HepG2 (cell line): ENCODE measurements around the gene EIF5B. TPM values are rescaled to one million over a fixed set of nuclear protein-coding genes. Genes with fewer than 3 reads are reported as not detected.

Experiments
- ATAC-seq: fragments of 200-7000 bp; cut with Tn5 transposase; 3 replicates; pipeline ENCODE4 v1.9.1; 2020; ENCODE audit warnings: mild to moderate bottlenecking, moderate library complexity
- BruUV-seq: library from RNA; stranded (reverse); fragments of 400-500 nt; replicated peaks from 2 replicates; lab custom pipeline; 2021; lab: Mats Ljungman, UMichigan
- CTCF ChIA-PET: fragments of 300-600 bp; formaldehyde crosslinking; extraction: SDS; loops from one replicate; lab custom pipeline; 2021; ENCODE audit warnings: low total read pairs, inconsistent platforms, low intra/inter-chr PET ratio; lab: Yijun Ruan, JAX
- POLR2A ChIA-PET: fragments of 350-600 bp; sonication (Branson Sonifier 250); formaldehyde crosslinking; loops from one replicate; lab custom pipeline; 2020; ENCODE audit warnings: antibody characterized with exemption, inconsistent platforms; lab: Yijun Ruan, JAX
- DNase-seq: peaks from one replicate; pipeline ENCODE4 v3.0.0-alpha.2; 2015; ENCODE audit warnings: low spot score
- FAIRE-seq: peaks from 3 replicates; lab custom pipeline; 2011; peaks lifted over from hg19 to GRCh38; lab: Jason Lieb, UNC
- H2AFZ ChIP-seq: one replicate; pipeline ENCODE4 v1.6.1; 2011; ENCODE audit warnings: low read length, inconsistent platforms
- H3K27ac ChIP-seq: fragments of 300-600 bp; 3 replicates; pipeline ENCODE4 v1.8.0; 2011; ENCODE audit warnings: mixed run types, mild to moderate bottlenecking, mixed read lengths, low read length, inconsistent platforms; ENCODE audit not compliant: insufficient read depth; ENCODE audit errors: extremely low read length
- H3K27me3 ChIP-seq, 2 experiments: fragments of 200-600 bp in 1 of 2; 2 replicates in 1 of 2; 3 replicates in 1 of 2; pipeline versions ENCODE4 v1.6.0 to v1.8.0; 2011; ENCODE audit warnings: low read length in 2 of 2, mild to moderate bottlenecking in 2 of 2, moderate library complexity in 2 of 2, inconsistent platforms in 1 of 2; ENCODE audit not compliant: insufficient read depth in 2 of 2, control insufficient read depth in 1 of 2
- H3K36me3 ChIP-seq, 2 experiments: fragments of 200-600 bp in 1 of 2; replicated peaks in 1 of 2; 2 replicates in 1 of 2; 3 replicates in 1 of 2; pipeline versions ENCODE4 v1.5.1 to v1.8.0; 2011; ENCODE audit warnings: low read length in 2 of 2, inconsistent platforms in 1 of 2; ENCODE audit not compliant: insufficient read depth in 2 of 2, control insufficient read depth in 1 of 2
- H3K4me1 ChIP-seq: 2 replicates; pipeline ENCODE4 v1.5.1; 2012; ENCODE audit warnings: low read length, inconsistent platforms; ENCODE audit not compliant: insufficient read depth
- H3K4me2 ChIP-seq: 2 replicates; pipeline ENCODE4 v1.6.0; 2011; ENCODE audit warnings: low read depth, low read length, inconsistent platforms
- H3K4me3 ChIP-seq, 3 experiments: fragments of 200-600 bp in 1 of 3; sonication (generic), shearing (Covaris generic) in 1 of 3; replicated peaks in 1 of 3; 2 replicates each; pipeline ENCODE4 v1.5.1; 2011 to 2016; ENCODE audit warnings: low read length in 3 of 3, inconsistent platforms in 2 of 3, low read depth in 2 of 3, mild to moderate bottlenecking in 2 of 3, control low read depth in 1 of 3, mixed read lengths in 1 of 3; ENCODE audit not compliant: insufficient read depth in 1 of 3
- H3K79me2 ChIP-seq: one replicate; pipeline ENCODE4 v1.6.1; 2011; ENCODE audit warnings: low read length, inconsistent platforms; ENCODE audit not compliant: insufficient read depth
- H3K9ac ChIP-seq: 2 replicates; pipeline ENCODE4 v1.6.0; 2011; ENCODE audit warnings: mild to moderate bottlenecking, low read depth, low read length, inconsistent platforms; ENCODE audit not compliant: insufficient read depth
- H3K9me3 ChIP-seq: 2 replicates; pipeline ENCODE4 v1.5.1; 2012; ENCODE audit warnings: mild to moderate bottlenecking, low read length
- H4K20me1 ChIP-seq: 2 replicates; pipeline ENCODE4 v1.6.0; 2011; ENCODE audit warnings: inconsistent platforms, mild to moderate bottlenecking, low read length, moderate library complexity; ENCODE audit not compliant: insufficient read depth
- ATF3 ChIP-seq: sonication (generic); formaldehyde crosslinking; IDR thresholded peaks from 2 replicates; pipeline ENCODE4 v1.4.0; 2020; ENCODE audit warnings: missing genetic modification reagents
- ATF4 ChIP-seq, 2 experiments: fragments of 450-650 bp in 1 of 2; sonication (generic) in 1 of 2; formaldehyde crosslinking; IDR thresholded peaks; 2 replicates each; pipeline versions ENCODE4 v1.5.0 to v1.8.0; 2020 to 2022; ENCODE audit warnings: mild to moderate bottlenecking in 1 of 2, missing genetic modification reagents in 1 of 2
- CEBPG ChIP-seq: IDR thresholded peaks from 2 replicates; pipeline ENCODE4 v1.6.1; 2016
- DNMT1 ChIP-seq: sonication (generic); formaldehyde crosslinking; IDR thresholded peaks from 2 replicates; pipeline ENCODE4 v1.5.1; 2020; ENCODE audit warnings: mild to moderate bottlenecking, missing genetic modification reagents
- HNF4A ChIP-seq: sonication (generic); formaldehyde crosslinking; IDR thresholded peaks from 2 replicates; pipeline ENCODE4 v1.4.0; 2020; ENCODE audit warnings: missing genetic modification reagents
- HOXA5 ChIP-seq: sonication (generic); formaldehyde crosslinking; IDR thresholded peaks from 2 replicates; pipeline ENCODE4 v1.4.0; 2020; ENCODE audit warnings: missing genetic modification reagents
- KLF6 ChIP-seq: IDR thresholded peaks from 2 replicates; pipeline ENCODE4 v1.8.0; 2016; ENCODE audit warnings: missing biosample characterization, missing genetic modification reagents
- RBFOX2 ChIP-seq: fragments of 200-400 bp; formaldehyde crosslinking; IDR thresholded peaks from 2 replicates; pipeline ENCODE4 v1.6.1; 2017; ENCODE audit warnings: low read depth, mild to moderate bottlenecking, low read length
- TRIM24 ChIP-seq: sonication (generic); formaldehyde crosslinking; IDR thresholded peaks from 2 replicates; pipeline ENCODE4 v1.8.0; 2022; ENCODE audit warnings: mild to moderate bottlenecking, missing genetic modification reagents
- ZBTB33 ChIP-seq: sonication (generic); formaldehyde crosslinking; IDR thresholded peaks from 2 replicates; pipeline ENCODE4 v1.4.0; 2020; ENCODE audit warnings: missing genetic modification reagents
- ZNF138 ChIP-seq: sonication (generic); formaldehyde crosslinking; IDR thresholded peaks from 2 replicates; pipeline ENCODE4 v1.5.0; 2020; ENCODE audit warnings: mild to moderate bottlenecking, low read depth, missing genetic modification reagents
- ZNF724P ChIP-seq: sonication (generic); formaldehyde crosslinking; IDR thresholded peaks from 2 replicates; pipeline ENCODE4 v1.8.0; 2022; ENCODE audit warnings: missing genetic modification reagents, borderline replicate concordance
- ZNF777 ChIP-seq: sonication (generic); formaldehyde crosslinking; IDR thresholded peaks from 2 replicates; pipeline ENCODE4 v1.4.0; 2020; ENCODE audit warnings: missing genetic modification reagents
- ZSCAN22 ChIP-seq: sonication (generic); formaldehyde crosslinking; IDR thresholded peaks from 2 replicates; pipeline ENCODE4 v1.4.0; 2020; ENCODE audit warnings: mild to moderate bottlenecking, missing genetic modification reagents
- WGBS: methylation state at CpG from one replicate; pipeline ENCODE4 v1.1.6; 2017; ENCODE audit warnings: low lambda C conversion rate; 5-methylcytosine and 5-hydroxymethylcytosine counted together
- in situ Hi-C: cut with HindIII; loops from 2 replicates; pipeline ENCODE4 v1.10.0; 2017; ENCODE audit warnings: low pct_unique_long_range_greater_than_20kb; ENCODE audit not compliant: extremely low pct_ligation_motif_present
- intact Hi-C: fragments of 100-400 bp; cut with micrococcal nuclease; formaldehyde crosslinking; loops from one replicate; pipeline ENCODE4 v1.10.0; 2022; ENCODE audit not compliant: unreplicated experiment
- polyA plus RNA-seq, 8 experiments: library from polyadenylated mRNA; depleted of rRNA in 3 of 8; stranded (reverse) in 7 of 8; unstranded in 1 of 8; fragments of >200 nt; fragmentation: Illumina TruSeq in 4 of 8; extraction: Trizol in 4 of 8; gene quantifications; 2 replicates each; pipeline versions ENCODE4 v1.2.1 to v1.2.3, GENCODE V29; 2011 to 2016; ENCODE audit warnings: low read depth in 4 of 8, missing spikeins in 1 of 8, mixed read lengths in 1 of 8; ENCODE audit not compliant: insufficient read depth in 1 of 8
- total RNA-seq, 5 experiments: library from RNA; depleted of rRNA; stranded (reverse); fragments of >200 nt; fragmentation: Illumina TruSeq; extraction: Trizol; gene quantifications; 2 replicates each; pipeline ENCODE4 v1.2.3, GENCODE V29; 2016; ENCODE audit warnings: low read depth in 1 of 5
- TF ChIP-seq, protein P1 (sequence below): sonication (generic); formaldehyde crosslinking; IDR thresholded peaks from 2 replicates; pipeline ENCODE4 v1.4.0; 2020; ENCODE audit warnings: mild to moderate bottlenecking, missing genetic modification reagents

Gene EIF5B
- total and polyA plus RNA-seq, 2 of the 13 experiments (the other 11 are each of a cell fraction or from before 2014, with no cell fraction given), result 8.8 to 32.1 TPM

DNA sequence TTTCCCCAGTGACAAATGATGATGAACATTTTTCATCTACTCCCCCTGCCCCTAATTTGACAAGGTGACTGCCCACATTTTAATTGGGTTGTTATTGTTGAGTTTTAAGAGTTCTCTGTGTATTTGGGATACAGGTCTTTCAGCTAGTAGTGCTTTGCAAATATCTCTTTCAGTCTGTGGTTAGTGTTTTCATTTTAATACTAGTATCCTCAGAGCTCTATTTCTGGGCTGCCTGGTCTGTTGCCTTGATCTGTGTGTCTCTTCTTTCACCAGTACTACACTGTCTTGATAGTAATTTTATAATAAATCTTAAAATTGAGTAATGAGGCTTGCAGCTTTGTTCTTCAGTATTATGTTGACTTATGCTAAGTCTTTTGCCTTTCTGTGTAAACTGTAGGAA is 19.7 kb downstream of the EIF5B start:
- ATAC-seq (no peak), DNase-seq (no peak), FAIRE-seq (no peak)
- Histone ChIP-seq H3K9me3 (no peaks in the 10 kb centered on the region), H4K20me1 (peaks cover 6% of the 10 kb centered on the region), H2AFZ (no peak overlapping the region), H3K36me3 (peaks cover 4 to 10% of the 10 kb centered on the region in 2 experiments), H3K9ac (no peak overlapping the region), H3K27me3 (no peaks in the 10 kb centered on the region), H3K79me2 (peaks cover 80% of the 10 kb centered on the region), H3K4me3 (no peak overlapping the region)
- intact Hi-C loops, result no loop called here
- ChIA-PET POLR2A (interaction anchor here (1.1 kb wide), 1 partner anchor 19 kb away, joined by 5 read pairs; the partner anchor contains the start of gene EIF5B), CTCF (no interaction called here)
- no peak for TF ChIP-seq DNMT1 (CRISPR knock-in tag)
- no peak for TF ChIP-seq CEBPG (CRISPR knock-in tag)
- TF ChIP-seq HOXA5 (CRISPR knock-in tag), result no peak
- TF ChIP-seq ZSCAN22 (CRISPR knock-in tag), result no peak
- TF ChIP-seq, all 625 proteins: peak for 0
- in situ Hi-C loops, result no loop called here
- no peak overlapping the region for H3K4me2 ChIP-seq
- BruUV-seq, result no TSS peak
- no peaks in the 10 kb centered on the region for H3K4me1 ChIP-seq
- no peak overlapping the region for H3K27ac ChIP-seq

DNA sequence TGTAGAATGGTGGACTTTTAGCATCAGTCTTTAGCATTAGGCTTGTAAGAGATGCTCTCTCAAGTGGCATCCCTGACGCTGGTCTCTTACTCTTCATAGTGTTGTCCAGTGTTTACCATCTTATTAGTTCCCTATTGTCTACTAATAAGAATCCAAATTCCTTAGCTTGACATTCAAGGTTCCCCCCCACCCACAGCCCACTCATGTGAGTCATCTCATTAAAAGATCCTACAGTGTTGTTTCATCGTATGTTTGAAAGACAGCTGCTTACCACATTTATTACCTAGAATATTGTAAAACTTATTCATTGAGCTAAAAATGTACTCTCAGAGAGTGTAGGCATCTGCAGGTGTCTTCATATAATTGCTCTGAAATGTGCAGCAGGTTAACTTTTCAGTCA is 28.5 kb downstream of the EIF5B start:
- no peak for FAIRE-seq
- H3K9me3 ChIP-seq, result no peaks in the 10 kb centered on the region

More for the DNA sequence above, 28.5 kb downstream of the EIF5B start:
- ATAC-seq, result no peak
- Histone ChIP-seq H2AFZ (no peak overlapping the region), H4K20me1 (no peaks in the 10 kb centered on the region), H3K4me1 (no peaks in the 10 kb centered on the region), H3K27me3 (no peaks in the 10 kb centered on the region), H3K9ac (no peak overlapping the region), H3K4me3 (no peak overlapping the region), H3K27ac (no peak overlapping the region), H3K79me2 (no peaks in the 10 kb centered on the region)
- DNase-seq, result no peak
- POLR2A ChIA-PET, result interaction anchor here (1.2 to 1.4 kb wide), 2 partner anchors 29 to 211 kb away, joined by 3 read pairs; partner anchors contain the start of genes EIF5B, LIPT1 and TSGA10
- 73% methylated on average over 2 of the region's 2 CpGs for WGBS
- intact Hi-C loops, result no loop called here
- CTCF ChIA-PET, result no interaction called here
- no TSS peak for BruUV-seq
- in situ Hi-C loops, result no loop called here
- TF ChIP-seq ATF3 (CRISPR knock-in tag) (no peak), RBFOX2 (no peak), ZNF777 (no peak), ZNF138 (CRISPR knock-in tag) (no peak), ZNF724P (no peak), ZBTB33 (CRISPR knock-in tag) (no peak), ATF4 (CRISPR knock-in tag; IDR thresholded peaks at IDR 0.05) (no peak), TRIM24 (CRISPR knock-in tag) (no peak), HNF4A (CRISPR knock-in tag) (no peak), KLF6 (CRISPR knock-in tag) (no peak)
- TF ChIP-seq, protein P1, sequence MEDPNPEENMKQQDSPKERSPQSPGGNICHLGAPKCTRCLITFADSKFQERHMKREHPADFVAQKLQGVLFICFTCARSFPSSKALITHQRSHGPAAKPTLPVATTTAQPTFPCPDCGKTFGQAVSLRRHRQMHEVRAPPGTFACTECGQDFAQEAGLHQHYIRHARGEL (CRISPR knock-in tag), result no peak
- TF ChIP-seq, all 625 proteins: peak for 0
- H3K36me3 ChIP-seq, result peaks cover 23 to 83% of the 10 kb centered on the region in 2 experiments
- no peak overlapping the region for H3K4me2 ChIP-seq
